Loucy (cell line): ENCODE data around the gene EDC4.

ENCODE experiments used
- H2AFZ ChIP-seq: fragments of 200-600 bp; sonication (generic); 2 replicates; pipeline ENCODE4 v1.6.0; 2016; ENCODE audit warnings: antibody characterized with exemption, mild to moderate bottlenecking, low read length, moderate library complexity
- H3F3A ChIP-seq: fragments of 200-600 bp; 2 replicates; pipeline ENCODE4 v1.6.0; 2016; ENCODE audit warnings: antibody characterized with exemption, low read depth, mild to moderate bottlenecking
- H3K27me3 ChIP-seq: fragments of 200-600 bp; sonication (generic); 2 replicates; pipeline ENCODE4 v1.6.1; 2014; ENCODE audit warnings: low read length, mild to moderate bottlenecking; ENCODE audit not compliant: insufficient read depth, poor library complexity, severe bottlenecking
- H3K36me3 ChIP-seq: fragments of 200-600 bp; sonication (generic); 2 replicates; pipeline ENCODE4 v1.6.1; 2016; ENCODE audit warnings: low read length; ENCODE audit not compliant: insufficient read depth
- H3K4me1 ChIP-seq: fragments of 200-600 bp; sonication (generic); 2 replicates; pipeline ENCODE4 v1.5.1; 2014; ENCODE audit warnings: low read length, mild to moderate bottlenecking; ENCODE audit not compliant: insufficient read depth, poor library complexity, severe bottlenecking
- H3K4me2 ChIP-seq: fragments of 200-600 bp; sonication (generic); 2 replicates; pipeline ENCODE4 v1.6.0; 2014; ENCODE audit warnings: antibody characterized with exemption, low read length, low read depth, mild to moderate bottlenecking; ENCODE audit not compliant: poor library complexity, severe bottlenecking
- H3K4me3 ChIP-seq: fragments of 200-600 bp; sonication (generic); 2 replicates; pipeline ENCODE4 v1.5.1; 2014; ENCODE audit warnings: low read length, mild to moderate bottlenecking, mixed read lengths; ENCODE audit not compliant: poor library complexity, severe bottlenecking
- H3K79me2 ChIP-seq: fragments of 200-600 bp; sonication (generic); 2 replicates; pipeline ENCODE4 v1.6.1; 2014; ENCODE audit warnings: low read length; ENCODE audit not compliant: insufficient read depth
- H3K9ac ChIP-seq: fragments of 200-600 bp; sonication (generic); 2 replicates; pipeline ENCODE4 v1.6.0; 2014; ENCODE audit warnings: mild to moderate bottlenecking, low read depth, low read length, moderate library complexity; ENCODE audit not compliant: poor library complexity, severe bottlenecking
- H3K9me2 ChIP-seq: fragments of 200-600 bp; sonication (generic); replicated peaks from 2 replicates; pipeline ENCODE4 v1.6.1; 2016; ENCODE audit warnings: low read depth, low read length, mixed read lengths
- H3K9me3 ChIP-seq: fragments of 200-600 bp; sonication (generic); 2 replicates; pipeline ENCODE4 v1.6.1; 2014; ENCODE audit warnings: mild to moderate bottlenecking, antibody characterized with exemption, low read length, low read depth; ENCODE audit not compliant: insufficient read depth
- H4K20me1 ChIP-seq: fragments of 200-600 bp; sonication (generic); 2 replicates; pipeline ENCODE4 v1.6.0; 2014; ENCODE audit warnings: antibody characterized with exemption, low read length, mild to moderate bottlenecking; ENCODE audit not compliant: insufficient read depth, poor library complexity, severe bottlenecking
- CTCF ChIP-seq: fragments of 200-600 bp; sonication (generic); conservative IDR thresholded peaks from 2 replicates; pipeline ENCODE4 v1.5.1; 2014; ENCODE audit warnings: mild to moderate bottlenecking, antibody characterized with exemption, low read length
- EZH2phosphoT487 ChIP-seq: fragments of 200-600 bp; IDR thresholded peaks from 2 replicates; pipeline ENCODE4 v1.6.1; 2018; ENCODE audit warnings: antibody characterized with exemption, mild to moderate bottlenecking, moderate library complexity, borderline replicate concordance

The EDC4 gene

GRCh38 chr16:67882374-67883145 lies 9.7 kb downstream of the EDC4 start:
- H3K9me2 ChIP-seq: no peaks in the 10 kb centered on the region
- H2AFZ ChIP-seq: no peak overlapping the region

GRCh38 chr16:67883146-67883871 lies 10.5 kb downstream of the EDC4 start:
- no peaks in the 10 kb centered on the region for H3K9me2 ChIP-seq
- H3K9me3 ChIP-seq: no peaks in the 10 kb centered on the region
- H3K9ac ChIP-seq: no peak overlapping the region
- H4K20me1 ChIP-seq: no peaks in the 10 kb centered on the region
- no peak overlapping the region for H2AFZ ChIP-seq
- H3K27me3 ChIP-seq: no peaks in the 10 kb centered on the region
- H3K4me2 ChIP-seq: no peak overlapping the region
- H3K79me2 ChIP-seq: no peaks in the 10 kb centered on the region
- no peaks in the 10 kb centered on the region for H3F3A ChIP-seq
- peaks cover 82% of the 10 kb centered on the region; the same call in 1 of the 2 replicates for H3K36me3 ChIP-seq
- no peaks in the 10 kb centered on the region for H3K4me1 ChIP-seq
- TF ChIP-seq CTCF (no peak), EZH2phosphoT487 (no peak)
- H3K4me3 ChIP-seq: no peak overlapping the region

More at GRCh38 chr16:67882374-67883145, 9.7 kb downstream of the EDC4 start:
- no peaks in the 10 kb centered on the region; the same call in 1 of the 2 replicates for H3K79me2 ChIP-seq
- no peaks in the 10 kb centered on the region for H3K4me1 ChIP-seq
- no peaks in the 10 kb centered on the region for H3K9me3 ChIP-seq
- H4K20me1 ChIP-seq: no peaks in the 10 kb centered on the region
- H3K36me3 ChIP-seq: peaks cover 89% of the 10 kb centered on the region; the same call in 1 of the 2 replicates
- no peak for TF ChIP-seq CTCF
- no peak for TF ChIP-seq EZH2phosphoT487
- no peaks in the 10 kb centered on the region for H3F3A ChIP-seq
- no peaks in the 10 kb centered on the region for H3K27me3 ChIP-seq
- no peak overlapping the region for H3K4me2 ChIP-seq
- H3K4me3 ChIP-seq: no peak overlapping the region
- H3K9ac ChIP-seq: no peak overlapping the region

- Histone ChIP-seq H4K20me1 (no peaks in the 10 kb centered on the region), H3K36me3 (peaks cover 76% of the 10 kb centered on the region; the same call in 1 of the 2 replicates), H3K79me2 (no peaks in the 10 kb centered on the region), H3K9me3 (no peaks in the 10 kb centered on the region), H3K4me2 (no peak overlapping the region), H2AFZ (no peak overlapping the region), H3F3A (no peaks in the 10 kb centered on the region), H3K9me2 (no peaks in the 10 kb centered on the region), H3K4me3 (no peak overlapping the region), H3K4me1 (no peaks in the 10 kb centered on the region), H3K9ac (no peak overlapping the region), H3K27me3 (no peaks in the 10 kb centered on the region)
- no peak for TF ChIP-seq EZH2phosphoT487
- TF ChIP-seq CTCF: peak; percentile 88
These were observed 11.0 kb downstream of the EDC4 start for GRCh38 chr16:67883872-67884261.
